ENCODE results near the gene CACNG4.

- TF ChIP-seq EZH2phosphoT487 (IDR thresholded peaks at IDR 0.05; ENCODE audit: borderline replicate concordance, low read length) = no peak
- TF ChIP-seq CTCF (IDR thresholded peaks at IDR 0.05; ENCODE audit: low read depth, low read length, poor library complexity, severe bottlenecking) = no peak
Observed at GRCh38 chr17:67076290-67076689, 111.8 kb downstream of the CACNG4 start.
